CD4-positive, alpha-beta T cell treated with Interferon gamma for 1 hour (primary cell): ENCODE results near the gene KMT5C.

ENCODE experiments used
- DNase-seq: peaks from one replicate; pipeline ENCODE4 v3.0.0-alpha.2; 2020

Gene KMT5C

DNA sequence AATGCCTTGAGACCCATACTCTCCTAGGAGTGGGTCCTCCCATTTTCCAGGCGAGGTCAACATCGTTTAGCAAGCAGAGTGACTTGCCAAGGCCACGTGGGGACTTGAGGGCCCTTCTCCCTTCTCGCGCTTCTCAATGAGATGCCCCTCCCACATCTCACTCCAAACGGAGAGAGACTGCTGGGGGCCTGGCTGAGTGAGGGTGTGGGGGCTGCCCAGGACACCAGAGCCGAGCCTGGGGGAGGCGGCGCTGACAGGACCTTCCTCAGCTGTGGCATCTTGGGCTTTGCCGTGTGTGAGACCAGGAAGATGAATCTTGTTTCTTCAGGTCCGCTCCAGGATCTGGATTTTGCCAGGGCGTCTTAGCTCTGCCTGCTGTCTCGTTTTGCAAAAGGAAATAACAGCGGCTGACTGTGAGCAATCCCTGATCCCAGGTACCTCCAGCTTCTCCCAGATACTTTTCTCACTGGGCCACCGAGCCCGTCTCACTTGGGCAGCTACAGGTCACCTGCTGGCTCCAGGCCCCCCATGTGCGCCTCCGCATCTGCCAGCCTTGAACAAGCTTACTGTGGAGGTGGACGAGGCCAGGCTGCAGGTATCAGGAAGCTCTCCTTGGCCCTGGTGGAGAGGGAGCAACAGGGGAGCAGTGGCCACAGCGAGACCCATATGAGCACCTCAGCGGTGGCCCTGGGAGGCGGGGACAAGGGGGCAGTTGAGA lies 8.8 kb downstream of the KMT5C start:
- DNase-seq: no peak

DNA sequence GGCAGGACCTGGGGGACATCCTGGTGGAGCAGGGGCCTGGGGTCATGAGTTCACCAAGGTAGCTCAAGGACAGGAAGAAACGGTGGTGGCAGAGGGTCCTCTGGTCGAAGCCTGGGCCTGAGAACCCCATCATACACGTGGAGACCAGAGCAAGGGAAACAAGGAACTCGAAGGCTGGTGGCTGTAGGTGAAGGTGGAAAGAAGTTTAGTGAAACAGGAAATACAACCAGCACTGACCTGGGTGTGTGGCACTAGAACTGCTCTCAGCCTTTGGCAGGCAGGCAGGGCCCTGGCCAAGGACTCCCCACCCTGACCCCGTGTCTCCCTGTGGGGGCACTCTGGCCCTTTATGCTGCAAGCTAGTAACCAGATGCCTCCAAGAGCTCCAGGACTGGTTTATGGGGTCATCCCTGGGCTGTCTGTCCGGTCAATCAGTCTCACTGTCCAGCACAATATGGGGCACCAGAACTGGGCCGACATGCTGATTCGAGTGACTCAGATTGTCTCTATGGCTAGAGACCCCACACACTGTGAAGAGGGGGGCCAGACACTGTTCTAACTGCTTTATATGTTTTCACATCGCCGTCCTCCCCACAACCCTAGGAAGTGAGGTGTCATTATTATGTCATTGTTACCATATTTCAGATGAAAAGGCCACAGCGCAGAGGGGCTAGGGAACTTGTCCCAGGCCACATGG lies 11.1 kb downstream of the KMT5C start:
- DNase-seq: no peak

DNA sequence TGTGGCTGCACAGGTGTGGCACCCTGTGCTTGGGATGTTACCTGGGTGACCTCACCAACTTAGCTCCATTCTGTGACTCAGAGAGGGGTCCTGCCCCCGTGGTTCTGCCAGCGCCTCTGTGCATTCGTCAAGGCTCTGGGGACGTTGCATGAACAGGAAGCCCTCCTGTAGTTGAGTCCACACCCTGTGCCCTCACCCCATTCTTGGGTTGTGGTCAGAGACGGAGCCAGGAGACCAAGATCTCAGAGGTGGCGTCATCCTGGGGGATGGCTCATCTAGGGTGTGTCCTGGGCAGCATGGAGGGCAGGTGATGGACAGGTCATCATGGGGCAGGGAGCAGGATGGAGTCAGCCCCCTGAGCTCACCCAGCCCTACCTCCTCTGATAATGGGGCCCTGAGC lies 12.4 kb downstream of the KMT5C start:
- DNase-seq: no peak

DNA sequence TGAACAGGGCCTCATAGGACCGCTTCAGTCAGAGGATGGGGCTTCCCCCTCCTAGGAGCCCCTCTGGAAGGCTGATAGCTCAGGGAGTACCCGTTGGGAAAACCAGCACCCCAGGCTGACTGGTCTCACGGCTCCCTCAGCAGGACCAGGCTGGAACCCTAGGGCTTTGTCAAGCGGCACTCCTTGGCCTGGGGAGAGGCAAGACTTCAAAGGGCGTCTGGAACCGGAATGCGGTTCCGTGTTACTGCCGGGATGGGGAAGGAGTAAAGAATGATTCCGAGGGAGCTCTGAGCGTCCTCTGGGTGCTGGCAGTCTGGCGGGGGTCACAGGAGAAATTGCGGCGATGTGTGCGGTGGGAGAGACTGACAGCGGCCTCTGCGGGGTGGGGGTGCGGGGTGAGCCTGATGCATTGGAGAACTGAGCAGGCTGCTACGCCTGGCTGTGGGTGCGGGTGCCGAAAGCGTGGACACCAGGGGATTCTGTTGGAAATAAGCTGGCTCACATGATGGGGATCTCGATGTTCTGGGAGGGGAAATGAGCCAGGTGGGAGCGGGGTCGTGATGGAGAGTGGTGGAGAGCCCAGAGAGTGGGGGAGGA lies 13.0 kb downstream of the KMT5C start:
- no peak for DNase-seq

DNA sequence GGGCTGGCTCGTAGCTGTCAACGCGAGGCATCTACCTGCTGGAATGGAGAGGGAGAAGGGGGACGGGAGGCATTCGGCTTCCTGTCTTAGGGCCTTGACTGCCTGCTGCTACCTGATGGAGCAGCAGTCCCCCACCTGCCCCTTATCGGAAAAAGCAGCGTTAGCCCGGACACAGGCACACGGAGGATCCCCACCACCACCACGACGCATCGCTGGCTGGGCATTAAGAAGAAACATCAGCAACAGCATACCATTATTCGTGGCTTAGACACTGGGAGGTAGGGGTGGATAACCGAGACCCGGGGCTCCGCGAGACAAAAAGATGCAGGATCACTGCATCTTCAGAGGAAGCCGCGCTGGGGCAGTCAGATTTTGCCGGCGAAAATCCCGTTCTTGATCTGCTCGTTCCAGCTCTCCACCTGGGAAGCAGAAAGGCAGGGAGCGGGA lies 13.7 kb downstream of the KMT5C start:
- DNase-seq: no peak

DNA sequence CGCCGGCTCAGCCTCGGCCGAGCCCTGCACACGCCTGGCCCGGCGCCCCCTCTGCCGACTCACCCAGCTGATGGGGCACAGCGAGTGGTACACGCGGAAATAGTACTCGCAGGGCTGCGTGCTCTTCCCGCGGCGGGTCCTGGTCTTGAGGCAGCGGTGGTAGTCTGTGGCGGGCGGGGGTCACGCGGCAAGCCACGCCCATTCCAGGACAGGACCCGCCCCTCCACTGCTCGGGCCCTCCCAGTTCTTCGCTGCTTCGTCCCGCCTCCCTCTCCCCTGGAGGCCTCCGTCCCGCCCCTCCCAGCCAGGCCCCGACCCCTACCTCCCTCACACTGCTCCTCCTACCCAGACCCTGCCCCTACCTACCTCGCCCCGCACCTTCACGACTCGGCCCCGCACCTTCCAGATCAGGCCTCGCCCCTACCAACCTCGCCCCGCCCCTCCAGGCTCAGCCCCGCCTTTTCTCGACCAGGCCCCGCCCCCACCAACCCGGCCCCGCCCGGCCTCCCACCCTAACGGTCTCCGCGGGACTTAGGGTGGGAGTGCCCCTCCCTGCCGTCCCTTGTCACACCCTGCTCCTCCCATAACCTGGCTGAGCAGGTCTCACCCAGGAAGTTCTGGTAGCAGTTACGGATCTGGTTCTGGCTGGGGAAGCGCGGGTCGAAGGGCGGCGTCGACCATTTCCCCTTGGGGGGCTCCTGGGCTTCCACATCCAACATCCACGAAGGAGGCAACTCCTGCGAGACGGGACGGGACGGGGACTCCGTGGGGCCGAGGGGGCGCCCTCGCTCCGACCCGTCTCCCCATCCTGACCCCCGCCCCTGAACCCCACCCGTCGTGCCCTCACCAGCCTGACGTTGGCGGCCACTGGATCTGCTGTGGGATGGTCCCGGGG lies 14.4 kb downstream of the KMT5C start:
- peak; percentile 77 for DNase-seq

DNA sequence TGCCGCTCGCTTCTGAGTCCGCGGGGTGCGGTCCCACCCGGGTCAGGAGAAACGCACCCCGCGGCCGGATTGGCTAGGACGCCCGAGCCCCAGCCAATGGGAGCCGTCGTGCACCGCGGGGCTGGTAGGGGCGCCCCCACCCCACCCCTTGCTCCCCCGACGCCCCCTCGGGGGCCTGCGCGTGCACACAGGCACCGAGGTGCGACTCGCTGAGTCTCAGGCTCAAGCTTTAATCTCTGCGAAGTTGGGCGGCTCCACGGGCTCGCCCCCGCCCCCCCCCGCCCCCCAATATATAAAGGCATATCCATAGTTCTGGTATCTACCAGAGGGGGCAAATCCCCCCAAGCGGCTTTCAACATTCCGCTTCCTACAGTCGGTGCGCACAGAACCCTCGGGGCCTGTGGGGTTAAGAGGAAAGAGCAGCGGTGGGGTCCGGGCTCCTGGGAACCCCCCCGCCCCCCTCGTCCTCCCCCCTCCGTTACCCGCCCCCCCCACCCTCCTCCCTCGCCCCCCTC lies 15.1 kb downstream of the KMT5C start, which contains the start of gene COX6B2:
TSS of gene COX6B2 (minus strand) at position 22 of the 515 bp plus-strand sequence. CDS start 198 bp downstream, outside the sequence.
- no peak for DNase-seq

DNA sequence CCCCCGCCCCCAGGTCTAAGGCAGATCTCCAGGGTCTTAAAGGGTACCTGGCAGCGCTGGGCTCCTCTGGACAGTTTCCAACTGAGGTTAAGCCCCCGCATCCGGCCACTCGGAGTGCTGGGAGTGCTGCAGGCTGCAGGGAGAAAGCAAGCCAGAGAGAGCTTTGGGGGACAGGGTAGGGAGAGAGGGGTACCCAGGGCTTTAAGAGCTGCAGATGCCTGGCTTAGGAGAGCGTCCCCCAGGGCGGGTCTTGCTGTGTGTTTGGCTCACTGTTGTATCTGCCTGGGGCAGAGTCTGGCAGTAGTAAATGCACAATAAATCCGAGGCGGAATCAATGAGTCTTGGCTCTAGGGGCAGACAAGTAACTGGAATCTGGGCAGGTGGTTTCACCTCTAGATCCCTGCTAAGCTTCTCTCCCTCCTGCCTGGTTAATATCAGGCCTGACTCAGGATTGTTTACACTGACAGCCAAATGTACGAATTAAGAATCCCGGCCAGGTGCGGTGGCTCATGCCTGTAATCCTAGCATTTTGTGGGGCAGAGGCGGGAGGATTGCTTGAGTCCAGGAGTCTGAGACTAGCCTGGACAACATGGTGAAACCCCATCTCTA lies 15.6 kb downstream of the KMT5C start:
- no peak for DNase-seq

DNA sequence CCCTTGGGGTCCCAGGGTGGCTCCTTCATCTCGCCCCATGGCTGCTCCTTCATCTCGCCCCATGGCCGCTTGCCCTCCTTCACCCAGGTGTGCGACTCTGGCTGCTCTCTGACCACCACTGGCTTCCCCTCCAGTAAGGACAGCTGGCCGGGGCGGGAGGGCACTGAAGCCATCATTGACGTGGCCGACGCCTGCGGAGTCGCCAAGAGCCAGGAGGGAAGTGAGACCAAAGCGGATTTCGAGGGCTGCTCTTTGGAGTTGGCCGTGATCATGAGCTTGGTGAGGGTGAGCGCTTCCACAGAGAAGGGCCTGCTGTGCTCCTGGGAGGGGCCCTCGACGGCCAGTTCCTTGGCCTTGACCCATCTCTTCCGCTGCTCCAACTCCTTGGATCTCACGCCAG lies 18.8 kb downstream of the KMT5C start:
- no peak for DNase-seq

DNA sequence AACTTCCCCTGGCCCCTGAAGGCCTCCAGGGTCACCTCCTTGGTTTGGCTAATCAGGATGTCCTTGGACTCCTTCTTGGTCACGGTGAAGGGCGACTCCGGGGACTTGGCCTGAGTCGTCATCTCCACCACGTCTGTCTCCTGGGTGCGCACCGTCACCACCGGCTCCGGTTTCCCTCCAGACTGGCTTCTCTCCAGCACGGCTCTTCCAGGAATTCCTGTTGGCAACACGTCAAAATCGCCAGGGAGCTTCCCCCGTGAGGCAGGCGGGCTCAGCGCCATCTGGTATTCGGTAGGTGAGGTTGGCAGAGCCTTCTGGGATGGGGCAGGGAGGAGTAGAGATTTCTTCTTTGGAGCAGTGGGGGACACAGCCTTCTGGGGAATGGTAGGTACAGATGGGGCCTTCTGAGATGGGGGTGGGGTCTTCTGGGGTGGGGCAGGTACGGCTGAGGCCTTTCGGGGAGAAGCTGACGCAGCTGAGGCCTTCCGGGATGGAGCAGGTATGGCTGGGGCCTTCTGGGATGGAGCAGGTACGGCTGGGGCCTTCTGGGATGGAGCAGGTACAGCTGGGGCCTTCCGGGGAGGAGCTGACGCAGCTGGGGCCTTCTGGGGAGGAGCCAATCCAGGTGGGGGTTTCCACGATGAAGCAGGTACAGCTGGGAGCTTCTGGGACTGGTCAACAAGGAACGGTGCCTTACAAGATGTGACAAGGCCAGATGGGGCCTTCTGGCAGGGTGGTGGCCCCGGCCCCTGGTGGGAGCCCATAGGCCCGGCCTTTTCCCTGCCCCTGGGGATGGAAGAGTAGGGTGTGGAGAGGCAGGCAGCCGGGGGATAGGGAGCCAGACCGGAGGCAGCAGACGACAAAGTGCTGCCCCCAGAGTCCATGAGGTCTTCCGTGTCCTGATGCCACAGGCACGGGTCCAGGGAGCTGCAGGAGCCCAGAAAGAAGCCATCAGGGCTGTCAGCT lies 19.6 kb downstream of the KMT5C start:
- no peak for DNase-seq

DNA sequence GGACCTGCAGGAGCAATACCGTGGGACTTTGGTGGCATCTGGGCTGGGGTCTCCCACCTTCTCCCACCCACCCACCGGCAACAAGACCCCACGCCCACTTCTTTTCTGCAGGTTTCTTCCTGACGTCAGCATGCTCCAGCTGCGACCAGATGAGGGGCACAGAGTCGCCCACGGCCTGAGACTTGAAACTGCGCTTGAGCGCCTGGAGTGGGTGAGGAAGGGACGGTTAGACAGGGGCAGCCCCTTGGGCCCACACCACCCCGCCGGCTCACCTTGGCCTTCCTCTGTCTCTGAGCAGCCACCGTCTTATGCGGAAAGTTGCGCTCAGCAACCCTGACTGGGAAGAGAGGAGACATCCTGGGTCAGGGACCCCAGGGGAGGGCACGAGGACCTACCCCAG lies 21.2 kb downstream of the KMT5C start:
- DNase-seq: no peak

DNA sequence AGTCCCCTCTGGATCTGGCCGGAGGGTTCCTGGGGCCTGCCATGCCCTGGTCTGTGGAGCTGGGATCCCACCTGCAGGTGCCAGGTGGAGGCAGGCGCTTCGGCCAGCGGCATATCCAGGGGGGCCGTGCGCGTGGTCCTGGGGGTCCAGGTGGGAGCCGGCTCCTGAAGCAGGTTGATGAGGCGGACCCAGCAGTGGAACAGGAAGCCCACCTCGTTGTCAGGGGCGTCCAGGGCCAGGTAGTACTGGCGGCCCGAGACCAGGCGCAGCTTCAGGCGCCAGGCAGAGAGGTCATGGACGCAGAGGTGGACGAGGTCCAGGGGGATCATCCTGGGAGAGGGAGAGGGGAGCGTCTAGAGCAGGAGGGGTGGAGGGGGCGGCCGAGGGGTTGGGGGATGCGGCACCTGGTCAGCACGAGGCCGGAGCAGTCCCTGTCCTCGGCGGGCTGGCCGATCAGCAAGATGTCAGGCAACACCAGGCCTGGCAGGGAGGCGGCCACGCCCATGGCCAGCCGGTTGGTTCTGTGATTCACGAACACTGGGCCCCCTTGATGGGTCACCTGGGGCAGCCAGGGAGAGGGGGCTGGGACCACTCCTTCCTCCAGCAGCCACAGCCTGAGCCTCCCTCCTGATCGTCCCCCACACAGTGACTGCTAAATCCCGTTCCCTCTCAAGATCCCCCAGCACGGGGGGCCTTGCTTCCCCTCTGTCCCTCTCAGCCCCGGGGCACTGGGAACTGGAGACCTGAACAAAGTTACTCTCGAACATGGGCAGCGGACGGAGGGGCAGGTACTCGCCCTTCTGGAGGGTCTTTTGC lies 22.7 kb downstream of the KMT5C start:
- no peak for DNase-seq

DNA sequence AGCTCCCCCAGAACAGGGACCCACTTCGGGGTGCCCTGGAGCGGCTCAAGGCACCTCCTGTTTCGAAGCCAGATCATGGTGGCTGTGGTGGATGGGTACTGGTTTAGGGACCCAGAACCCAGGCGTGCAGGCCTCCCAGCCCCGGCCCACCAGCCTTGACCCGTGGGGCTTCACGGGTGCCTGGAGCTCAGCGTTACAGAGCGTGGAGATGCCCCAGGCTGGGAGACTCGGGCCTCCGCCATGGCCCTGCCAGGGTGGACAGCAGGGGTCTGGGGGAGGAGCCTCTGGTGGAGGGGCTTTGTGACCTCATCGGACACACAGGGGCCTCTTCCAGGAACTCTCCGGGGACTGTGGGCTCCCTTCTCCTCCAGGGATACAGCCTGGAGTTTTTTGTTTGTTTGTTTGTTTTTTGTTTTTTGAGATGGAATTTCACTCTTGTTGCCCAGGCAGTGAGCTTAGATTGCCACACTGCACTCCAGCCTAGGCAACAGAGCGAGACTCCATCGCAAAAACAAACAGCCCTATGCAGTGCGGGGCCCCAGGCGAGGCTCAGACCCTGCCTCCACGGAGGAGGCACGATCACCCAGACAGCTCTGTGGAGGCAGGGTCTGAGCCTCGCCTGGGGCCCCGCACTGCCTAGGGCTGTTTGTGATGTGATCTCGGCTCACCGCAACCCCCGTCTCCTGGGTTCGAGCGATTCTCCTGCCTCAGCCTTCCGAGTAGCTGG lies 23.5 kb downstream of the KMT5C start, which contains the start of gene GARIN5B:
TSS of gene GARIN5B (minus strand) at position 271 of the 727 bp plus-strand sequence. CDS start at position 77, 194 bp downstream.
- no peak for DNase-seq

DNA sequence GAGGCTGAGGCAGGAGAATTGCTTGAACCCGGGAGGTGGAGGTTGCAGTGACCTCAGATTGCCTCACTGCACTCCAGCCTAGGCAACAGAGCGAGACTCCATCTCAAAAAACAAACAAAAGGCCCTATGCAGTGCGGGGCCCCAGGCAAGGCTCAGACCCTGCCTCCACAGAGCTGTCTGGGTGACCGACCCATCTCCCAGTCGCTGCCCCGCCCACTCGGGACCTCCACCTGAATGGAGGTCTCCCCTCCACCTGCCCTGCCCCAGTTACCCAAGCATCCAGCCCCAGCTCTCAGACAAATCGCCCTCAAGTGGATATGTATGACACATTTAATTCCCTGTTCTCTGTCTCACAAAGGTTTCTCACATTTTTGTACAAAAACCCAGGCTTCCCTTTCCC lies 25.6 kb downstream of the KMT5C start:
- no peak for DNase-seq

DNA sequence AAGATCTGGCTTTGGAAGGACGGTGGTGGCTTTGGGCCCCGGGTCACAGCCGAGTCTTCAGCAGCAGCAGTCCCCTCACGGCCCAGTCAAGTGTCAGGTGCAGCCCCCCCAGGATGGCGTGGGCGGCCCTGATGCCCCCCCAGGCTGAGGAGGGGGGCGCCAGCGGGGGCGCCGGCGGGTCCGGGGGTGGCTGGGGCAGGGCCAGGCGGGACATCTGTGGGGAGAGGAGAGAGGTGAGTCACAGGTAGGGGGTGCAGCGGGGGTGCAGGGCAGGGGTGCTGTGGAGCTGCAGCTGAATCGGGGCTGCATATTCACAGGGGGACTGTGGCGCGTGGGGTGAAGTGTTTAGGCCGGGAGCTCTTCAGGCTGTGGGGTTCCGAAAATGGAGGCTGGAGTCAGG lies 26.3 kb downstream of the KMT5C start:
- DNase-seq: no peak

DNA sequence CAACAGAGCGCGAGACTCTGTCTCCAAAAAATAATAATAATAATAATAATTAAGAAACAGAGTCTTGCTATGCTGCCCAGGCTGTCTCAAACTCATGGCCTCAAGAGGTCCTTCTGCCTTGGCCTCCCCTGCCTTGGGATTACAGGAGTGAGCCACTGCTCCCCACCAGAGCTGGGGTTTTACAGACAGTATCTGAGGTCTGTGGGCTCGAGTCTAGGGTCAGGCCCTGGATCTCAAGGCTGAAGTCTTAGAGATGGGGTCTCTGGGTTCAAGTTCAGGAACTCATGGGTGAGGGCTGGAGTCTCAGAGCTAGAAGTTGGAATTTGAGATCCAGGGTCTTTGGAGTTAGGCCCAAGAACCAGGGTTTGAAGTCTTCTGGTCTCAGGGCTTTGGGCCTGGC lies 27.1 kb downstream of the KMT5C start:
- DNase-seq: no peak

DNA sequence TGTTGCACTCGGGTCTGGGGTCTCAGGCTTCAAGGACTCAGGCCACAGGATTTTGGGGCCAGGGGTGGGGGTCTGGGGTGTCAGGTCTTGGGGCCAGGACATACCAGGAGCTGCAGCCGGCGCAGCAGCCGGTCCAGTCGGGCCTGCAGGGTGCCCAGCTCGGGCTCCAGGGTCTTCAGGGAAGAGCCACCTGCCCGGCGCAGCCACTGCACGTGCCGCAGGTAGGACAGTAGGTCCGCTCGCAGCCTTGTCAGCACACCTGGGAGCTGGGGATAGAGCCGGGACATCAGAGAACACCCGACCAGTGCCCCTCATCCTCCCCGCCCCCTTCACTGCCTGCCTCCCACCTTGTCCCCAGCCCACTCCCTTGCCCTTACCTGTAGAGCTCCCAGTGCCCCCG lies 28.4 kb downstream of the KMT5C start:
- no peak for DNase-seq

DNA sequence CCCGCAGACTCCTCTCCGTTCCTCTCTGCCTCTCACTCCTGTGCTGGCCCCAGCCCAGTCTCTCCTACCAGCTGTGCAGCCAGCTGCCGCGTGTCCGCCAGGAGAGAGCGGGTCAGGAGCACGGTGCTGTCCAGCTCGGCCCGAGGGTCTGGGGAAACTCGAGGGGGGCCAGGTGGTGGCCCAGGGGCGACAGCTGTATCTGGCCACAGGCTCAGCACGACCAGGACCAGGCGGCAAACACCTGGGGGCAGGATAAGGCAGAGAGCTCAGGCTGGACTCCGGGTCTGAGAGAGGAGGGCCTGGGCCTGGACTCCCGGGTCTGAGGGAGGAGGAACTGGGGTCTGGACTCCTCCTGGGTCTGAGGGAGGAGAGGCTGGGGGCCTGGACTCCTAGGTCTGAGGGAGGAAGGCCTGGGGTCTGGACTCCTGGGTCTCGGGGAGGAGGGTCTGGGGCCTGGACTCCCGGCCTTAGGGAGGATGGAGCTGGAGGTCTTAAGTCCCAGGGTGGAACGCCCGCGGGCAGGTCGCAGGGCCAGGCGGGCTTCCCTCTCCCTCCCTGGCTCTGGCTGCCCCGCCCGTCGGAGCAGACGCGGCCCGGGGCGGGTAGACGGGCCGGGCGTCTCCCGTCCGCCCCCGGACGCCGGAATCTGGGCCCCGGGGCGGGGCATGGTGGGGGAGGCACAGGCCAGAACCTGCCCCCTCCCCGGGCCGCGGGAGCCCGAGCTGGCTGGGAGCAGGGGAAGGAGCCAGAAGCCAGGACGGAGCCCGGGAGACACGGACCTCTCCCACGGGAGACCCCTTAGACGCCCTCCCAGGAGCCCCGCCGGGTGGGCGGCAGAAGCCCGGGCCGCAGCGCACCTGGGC lies 29.3 kb downstream of the KMT5C start:
- DNase-seq: no peak
